Heart left ventricle (tissue), 16 donors: ENCODE data around the gene TSNAXIP1. TPM values are rescaled to one million over a fixed set of nuclear protein-coding genes. Genes with fewer than 3 reads are reported as not detected.

ENCODE experiments used
- ATAC-seq, 4 donors: fragments of 200-7000 bp; cut with Tn5 transposase; one replicate each; pipeline ENCODE4 v1.9.1; 2020 to 2022; ENCODE audit warnings: moderate library complexity in 4 of 4, mild to moderate bottlenecking in 3 of 4, moderate number of reproducible peaks in 1 of 4
- DNase-seq, 5 donors: peaks; one replicate each; pipeline ENCODE4 v3.0.0-alpha.2; 2020
- H3K27ac ChIP-seq, 12 donors: fragments of 200-600 bp; sonication (generic) in 4 of 12; one replicate each; pipeline versions ENCODE4 v1.5.0 to v1.8.0; 2016 to 2022; ENCODE audit warnings: mild to moderate bottlenecking in 2 of 12
- H3K27me3 ChIP-seq, 9 donors: fragments of 200-600 bp; sonication (generic) in 2 of 9; one replicate each; pipeline versions ENCODE4 v1.5.1 to v1.8.0; 2016 to 2022; ENCODE audit warnings: mild to moderate bottlenecking in 3 of 9
- H3K36me3 ChIP-seq, 9 donors: fragments of 200-600 bp; sonication (generic) in 2 of 9; one replicate each; pipeline versions ENCODE4 v1.5.0 to v1.8.0; 2018 to 2022; ENCODE audit warnings: mild to moderate bottlenecking in 2 of 9
- H3K4me1 ChIP-seq, 12 donors: fragments of 200-600 bp; sonication (generic) in 4 of 12; one replicate each; pipeline versions ENCODE4 v1.5.0 to v1.8.0; 2016 to 2022; ENCODE audit warnings: mild to moderate bottlenecking in 3 of 12
- H3K4me3 ChIP-seq, 12 donors: fragments of 200-600 bp; sonication (generic) in 4 of 12; one replicate each; pipeline versions ENCODE4 v1.5.0 to v1.8.0; 2017 to 2022; ENCODE audit warnings: mild to moderate bottlenecking in 9 of 12, moderate library complexity in 4 of 12
- H3K9me3 ChIP-seq, 12 donors: fragments of 200-600 bp; sonication (generic) in 4 of 12; one replicate each; pipeline versions ENCODE4 v1.5.0 to v1.8.0; 2016 to 2022; ENCODE audit warnings: mild to moderate bottlenecking in 1 of 12
- CTCF ChIP-seq, 12 donors: fragments of 200-600 bp; sonication (generic) in 4 of 12; IDR thresholded peaks; one replicate each; pipeline versions ENCODE4 v1.5.0 to v1.8.0; 2018 to 2022; ENCODE audit warnings: antibody characterized with exemption in 12 of 12, mild to moderate bottlenecking in 5 of 12
- POLR2A ChIP-seq, 2 donors: fragments of 450-650 bp; IDR thresholded peaks; one replicate each; pipeline ENCODE4 v1.6.1; 2017; ENCODE audit warnings: antibody characterized with exemption in 2 of 2, mild to moderate bottlenecking in 2 of 2, moderate library complexity in 2 of 2
- WGBS, 4 donors: extraction: QIAGEN DNeasy Blood & Tissue Kit in 2 of 4; methylation state at CpG; one replicate each; pipeline versions ENCODE4 v1.1.5 to v1.1.7; 2013 to 2018; 5-methylcytosine and 5-hydroxymethylcytosine counted together
- intact Hi-C, 10 donors: fragments of 100-400 bp; cut with DNase I; formaldehyde crosslinking; loops; one replicate each; pipeline versions ENCODE4 v1.11.1 to v1.14.2; 2022
- polyA plus RNA-seq, 2 donors: library from polyadenylated mRNA; stranded (reverse); fragments of 200-250 nt; gene quantifications; one replicate each; pipeline ENCODE4 v1.2.3, GENCODE V29; 2013
- total RNA-seq, 9 donors: library from RNA; depleted of rRNA in 2 of 9; stranded (reverse); fragments of >200 nt in 2 of 9; fragmentation: NEBNext Ultra II Directional in 3 of 9; extraction: Animal tissue kit (Norgen Biotek cat#: 25700) in 3 of 9; gene quantifications; one replicate each; pipeline versions ENCODE4 v1.1.0 to v1.2.4, GENCODE V29; 2016 to 2023
- donor health status: ischemic (EF 13 %, LVEDD 7.1; RV severe dilation, severe dysfunction).
- donor health status: healthy with polysubstance abuse.
- donor health status: DM: no; HTN: yes; CAD: no.
- donor health status: DM: no; HTN: no; CAD: no.
- donor health status: ischemic (EF 25% LVEDD 6.9; RV normal size, moderate dysfunction).
- donor health status: ischemic (EF 25% LVEDD 5.7; RV mildly dilated, moderate dysfunction).
- donor health status: healthy.
- donor health status: DM: yes; HTN: yes; CAD: no.
- donor health status: ischemic (EF 35%, LVEDD 5.7; RV mildly dilated, moderate dysfunction).
- donor health status: nonischemic (EF 11% LVEDD 7.7; RV severe dilation, severe dysfunction).
- donor health status: DM: yes; HTN: yes; CAD: no.
- donor health status: PGD.
- donor health status: ischemic (EF 29% LVEDD 5.4; RV normal size, mild dysfunction).
- donor health status: nonischemic (EF 23%, LVEDD 6.1; RV moderate dilation, normal function).

TSNAXIP1 gene
- total and polyA plus RNA-seq, 11 donors = 0.16 to 0.93 (median 0.57) TPM; not detected in 1

GRCh38 chr16:67796099-67796718 lies 10.5 kb upstream of the TSNAXIP1 start:
- Histone ChIP-seq H3K4me3 (no peak overlapping the region), H3K4me1 (peaks cover 0 to 19% (median 14%) of the 10 kb centered on the region in 12 donors), H3K27me3 (no peaks in the 10 kb centered on the region), H3K36me3 (peaks cover 0 to 26% (median 8%) of the 10 kb centered on the region in 9 donors), H3K27ac (no peak overlapping the region), H3K9me3 (no peaks in the 10 kb centered on the region)
- intact Hi-C loops = no loop called here
- TF ChIP-seq CTCF (IDR thresholded peaks at IDR 0.05) (no peak), POLR2A (IDR thresholded peaks at IDR 0.05) (no peak)
- 92 to 100% (median 98%) methylated on average over 5 of the region's 5 CpGs for WGBS, 4 donors
- DNase-seq (no peak), ATAC-seq (no peak)

GRCh38 chr16:67800338-67800926 lies 6.3 kb upstream of the TSNAXIP1 start:
- H3K4me1 ChIP-seq = peaks cover 0 to 50% (median 24%) of the 10 kb centered on the region in 12 donors
- ATAC-seq = peak; percentile 79 to 96 (median 86)
- intact Hi-C loops = loop anchor here in 5 of 10 donors (5.0 to 10.0 kb wide), 6 partner anchors 73 to 434 kb away; partner anchors contain the start of genes ESRP2 (in 1 of the 5) and RIPOR1 (in 1 of the 5)

GRCh38 chr16:67801241-67801640 lies 5.4 kb upstream of the TSNAXIP1 start:
- ATAC-seq = no peak
- H3K36me3 ChIP-seq = peaks cover 0 to 57% (median 24%) of the 10 kb centered on the region in 9 donors
- H3K4me3 ChIP-seq = no peak overlapping the region
- DNase-seq = peak in 1 of 5 donors; percentile 4
- H3K9me3 ChIP-seq = no peaks in the 10 kb centered on the region
- 84 to 100% (median 92%) methylated on average over 1 of the region's 1 CpG for WGBS, 4 donors
- TF ChIP-seq POLR2A (IDR thresholded peaks at IDR 0.05) (no peak), CTCF (IDR thresholded peaks at IDR 0.05) (no peak)
- H3K27ac ChIP-seq = peak overlapping the region in 1 of 12 donors; percentile 75
- intact Hi-C loops = loop anchor here in 5 of 10 donors (5.0 to 10.0 kb wide), 6 partner anchors 74 to 434 kb away; partner anchors contain the start of genes ESRP2 (in 1 of the 5) and RIPOR1 (in 1 of the 5)
- H3K4me1 ChIP-seq = peaks cover 0 to 53% (median 28%) of the 10 kb centered on the region in 12 donors
- no peaks in the 10 kb centered on the region for H3K27me3 ChIP-seq

More at GRCh38 chr16:67800338-67800926, 6.3 kb upstream of the TSNAXIP1 start:
- peaks cover 0 to 57% (median 24%) of the 10 kb centered on the region in 9 donors for H3K36me3 ChIP-seq
- no peak overlapping the region for H3K4me3 ChIP-seq
- TF ChIP-seq POLR2A (IDR thresholded peaks at IDR 0.05) = no peak
- no peak for TF ChIP-seq CTCF (IDR thresholded peaks at IDR 0.05)
- 53 to 66% (median 56%) methylated on average over 7 of the region's 7 CpGs for WGBS, 4 donors
- H3K9me3 ChIP-seq = no peaks in the 10 kb centered on the region
- peak overlapping the region in 5 of 12 donors; percentile 40 to 75 (median 58) for H3K27ac ChIP-seq
- H3K27me3 ChIP-seq = no peaks in the 10 kb centered on the region
- DNase-seq = peak; percentile 35 to 71 (median 56)

GRCh38 chr16:67801883-67802282 lies 4.8 kb upstream of the TSNAXIP1 start:
- intact Hi-C loops = loop anchor here in 5 of 10 donors (5.0 to 10.0 kb wide), 6 partner anchors 75 to 433 kb away; partner anchors contain the start of genes ESRP2 (in 1 of the 5) and RIPOR1 (in 1 of the 5)
- ATAC-seq (no peak), DNase-seq (no peak)
- Histone ChIP-seq H3K27ac (no peak overlapping the region), H3K27me3 (no peaks in the 10 kb centered on the region), H3K36me3 (peaks cover 0 to 57% (median 24%) of the 10 kb centered on the region in 9 donors), H3K4me1 (peaks cover 0 to 53% (median 28%) of the 10 kb centered on the region in 12 donors), H3K9me3 (no peaks in the 10 kb centered on the region), H3K4me3 (no peak overlapping the region)
- TF ChIP-seq CTCF (IDR thresholded peaks at IDR 0.05) (no peak), POLR2A (IDR thresholded peaks at IDR 0.05) (no peak)
- WGBS, 4 donors = 88 to 96% (median 93%) methylated on average over 2 of the region's 2 CpGs
